ENCODE results near the gene ATP8B3. TPM values are rescaled to one million over a fixed set of nuclear protein-coding genes. Genes with fewer than 3 reads are reported as not detected.

Gene ATP8B3
- polyA plus RNA-seq, 2 of the 4 experiments (the other 2 are of a cell fraction), result 2.7 to 3.9 TPM

DNA sequence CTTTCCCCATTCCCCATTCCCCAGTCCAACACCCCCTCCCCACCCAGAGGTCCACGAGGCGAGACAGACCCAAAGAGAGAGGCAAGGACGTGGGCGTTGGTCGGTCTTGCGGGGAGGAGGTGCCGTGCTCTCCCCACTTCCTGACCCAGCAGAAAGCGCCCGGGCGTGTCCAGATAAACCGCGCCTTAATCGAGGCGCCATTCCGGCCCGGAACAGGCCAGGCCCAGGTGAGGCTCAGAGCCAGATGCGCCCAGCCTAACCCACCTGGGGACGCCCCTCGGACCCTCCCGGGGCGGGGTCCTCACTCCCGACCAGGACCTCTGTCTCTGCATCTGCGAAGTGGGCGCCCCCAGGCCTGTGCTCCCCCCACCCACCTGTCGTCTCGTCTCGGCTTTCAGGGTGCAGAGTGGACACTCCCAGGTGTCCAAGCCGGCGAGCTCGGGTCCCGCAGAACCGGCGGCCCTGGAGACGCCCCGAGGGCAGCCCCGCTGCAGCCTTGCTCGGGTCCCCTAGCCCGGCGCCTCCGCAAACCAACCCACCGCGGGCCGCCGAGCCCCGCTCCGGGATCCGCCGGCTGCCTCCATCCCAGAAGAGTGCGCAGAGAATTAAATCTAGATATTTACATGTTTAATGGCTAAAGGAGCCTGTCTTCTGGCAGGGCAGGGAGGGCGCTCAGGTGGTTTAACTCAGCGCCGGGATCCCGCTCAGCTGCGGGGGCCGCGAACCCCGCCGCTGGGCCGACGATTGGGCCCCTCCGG lies 63.8 kb downstream of the ATP8B3 start:
- Histone ChIP-seq H3K4me3 (peak overlapping the region; percentile 35), H3K4me1 (peaks cover 53% of the 10 kb centered on the region), H3K9me3 (no peaks in the 10 kb centered on the region), H3K27ac (peak overlapping the region; percentile 68 to 84), H3K4me2 (peak overlapping the region; percentile 81)
- CTCF ChIA-PET, result interaction anchor here (0.8 to 1.8 kb wide), 3 partner anchors 20 to 202 kb away, joined by 3 to 4 read pairs (median 4); no protein-coding TSS in a partner anchor
- FAIRE-seq, result no peak
- ATAC-seq, result peak; percentile 7 to 38; a peak in 3 of 6 replicates
- POLR2A ChIA-PET, result no interaction called here
- TF ChIP-seq POLR2A (IDR thresholded peaks at IDR 0.05; ENCODE audit: low read length), result no peak
- no peak for TF ChIP-seq NR3C1 (IDR thresholded peaks at IDR 0.05)
- peak in 1 of 2 experiments; percentile 43 for DNase-seq (ENCODE audit: low read depth in 1 of 2, low spot score in 1 of 2)
- WGBS (ENCODE audit: missing lambda C conversion rate), result 15% methylated on average over 8 of the region's 61 CpGs

- ChIA-PET POLR2A (interaction anchor here (0.9 to 1.8 kb wide), 4 partner anchors 13 to 154 kb away, joined by 3 to 6 read pairs (median 4); no protein-coding TSS in a partner anchor), CTCF (interaction anchor here (0.9 to 1.8 kb wide), 6 partner anchors 15 to 201 kb away, joined by 3 to 6 read pairs (median 4); no protein-coding TSS in a partner anchor)
- ATAC-seq, result peak; percentile 40 to 57
- Histone ChIP-seq H3K9me3 (no peaks in the 10 kb centered on the region), H3K27ac (peak overlapping the region; percentile 80 to 84), H3K4me3 (peak overlapping the region; percentile 35), H3K4me1 (peaks cover 53% of the 10 kb centered on the region), H3K4me2 (peak overlapping the region; percentile 81)
- TF ChIP-seq BHLHE40 (IDR thresholded peaks at IDR 0.05; ENCODE audit: low read depth, low read length), result no peak
- TF ChIP-seq MAX (IDR thresholded peaks at IDR 0.05), result no peak
- peak; percentile 76 for TF ChIP-seq FOSL2 (IDR thresholded peaks at IDR 0.05)
- TF ChIP-seq FOSL2 (CRISPR knock-in tag; IDR thresholded peaks at IDR 0.05), result peak; percentile 52
- TF ChIP-seq JUN (IDR thresholded peaks at IDR 0.05), result peak in 1 of 2 experiments; percentile 49; a peak in 1 of 5 replicates
- peak; percentile 64; the same call in 1 of the 2 replicates for TF ChIP-seq JUNB (IDR thresholded peaks at IDR 0.05)
- TF ChIP-seq CHD4 (IDR thresholded peaks at IDR 0.05; ENCODE audit: borderline replicate concordance), result no peak
- TF ChIP-seq TFCP2L1 (CRISPR knock-in tag; IDR thresholded peaks at IDR 0.05), result no peak
- TF ChIP-seq ZFP36 (IDR thresholded peaks at IDR 0.05; ENCODE audit: borderline replicate concordance, partially characterized antibody), result peak; percentile 58
- no peak for TF ChIP-seq ESRRA (IDR thresholded peaks at IDR 0.05; ENCODE audit: borderline replicate concordance, low read length)
- TF ChIP-seq HOXA7 (CRISPR knock-in tag; IDR thresholded peaks at IDR 0.05), result no peak
- peak; percentile 83 for DNase-seq (ENCODE audit: low read depth in 1 of 2, low spot score in 1 of 2)
- no peak for FAIRE-seq
- WGBS (ENCODE audit: missing lambda C conversion rate), result 1% methylated on average over 8 of the region's 22 CpGs
These were observed 64.6 kb downstream of the ATP8B3 start for GRCh38 chr19:1747285-1748114.

- FAIRE-seq (no peak), ATAC-seq (peak; percentile 67 to 83), DNase-seq (ENCODE audit: low read depth in 1 of 2, low spot score in 1 of 2) (peak; percentile 65 to 68)
- ChIA-PET CTCF (interaction anchor here (0.9 to 1.8 kb wide), 8 partner anchors 14 to 75 kb away, joined by 3 to 6 read pairs (median 4); no protein-coding TSS in a partner anchor), POLR2A (interaction anchor here (0.9 to 1.8 kb wide), 4 partner anchors 14 to 154 kb away, joined by 3 to 6 read pairs (median 4); no protein-coding TSS in a partner anchor)
- peak overlapping the region; percentile 80 to 84 for H3K27ac ChIP-seq
- H3K4me3 ChIP-seq, result peak overlapping the region; percentile 25; the same call in 2 of the 3 replicates
- WGBS (ENCODE audit: missing lambda C conversion rate), result 14% methylated on average over 1 of the region's 31 CpGs
- no peaks in the 10 kb centered on the region for H3K9me3 ChIP-seq
- 0 out of 2 replicates have a peak, but pooled peaks have one; percentile 48 for TF ChIP-seq KDM1A (IDR thresholded peaks at IDR 0.05; ENCODE audit: low read depth)
- no peak for TF ChIP-seq JUNB (IDR thresholded peaks at IDR 0.05)
- peak overlapping the region; percentile 81 for H3K4me2 ChIP-seq
- H3K4me1 ChIP-seq, result peaks cover 53% of the 10 kb centered on the region
These were observed 65.4 kb downstream of the ATP8B3 start for GRCh38 chr19:1746401-1747284.

- ATAC-seq, result no peak
- peak overlapping the region; percentile 26; the same call in 2 of the 3 replicates for H3K4me3 ChIP-seq
- TF ChIP-seq EHMT2 (IDR thresholded peaks at IDR 0.05; ENCODE audit: low read depth) (no peak), JUN (IDR thresholded peaks at IDR 0.05) (no peak), HEYL (CRISPR knock-in tag; IDR thresholded peaks at IDR 0.05) (no peak), HOXB5 (CRISPR knock-in tag; IDR thresholded peaks at IDR 0.05) (no peak), MAZ (IDR thresholded peaks at IDR 0.05; ENCODE audit: borderline replicate concordance, low read depth, low read length) (no peak), CHD2 (IDR thresholded peaks at IDR 0.05; ENCODE audit: low read length, partially characterized antibody) (no peak), ATOH8 (CRISPR knock-in tag; IDR thresholded peaks at IDR 0.05; ENCODE audit: low read depth) (no peak), RARB (CRISPR knock-in tag; IDR thresholded peaks at IDR 0.05) (no peak), HOXB13 (CRISPR knock-in tag; IDR thresholded peaks at IDR 0.05; ENCODE audit: low read depth) (no peak), NPAS2 (CRISPR knock-in tag; IDR thresholded peaks at IDR 0.05; ENCODE audit: borderline replicate concordance) (no peak), ZNF302 (CRISPR knock-in tag; IDR thresholded peaks at IDR 0.05) (no peak), USF2 (IDR thresholded peaks at IDR 0.05) (no peak)
These were observed 66.5 kb downstream of the ATP8B3 start for GRCh38 chr19:1745589-1746031.

More at GRCh38 chr19:1745589-1746031, 66.5 kb downstream of the ATP8B3 start:
- CTCF ChIA-PET, result no interaction called here
- POLR2A ChIA-PET, result interaction anchor here (1.8 kb wide), 1 partner anchor 153 kb away, joined by 4 read pairs; no protein-coding TSS in a partner anchor
- H3K27ac ChIP-seq, result peak overlapping the region; percentile 80 to 84
- no peak for FAIRE-seq
- peak in 1 of 2 experiments; percentile 37 for DNase-seq (ENCODE audit: low read depth in 1 of 2, low spot score in 1 of 2)
- no peaks in the 10 kb centered on the region for H3K9me3 ChIP-seq
- H3K4me2 ChIP-seq, result peak overlapping the region; percentile 81
- H3K4me1 ChIP-seq, result peaks cover 53% of the 10 kb centered on the region
- WGBS (ENCODE audit: missing lambda C conversion rate), result 13% methylated on average over 12 of the region's 14 CpGs
